Right cardiac atrium (tissue), 5 donors: ENCODE data around the gene AGBL1. TPM values are rescaled to one million over a fixed set of nuclear protein-coding genes. Genes with fewer than 3 reads are reported as not detected.

Source experiments
- ATAC-seq, 2 donors: fragments of 200-7000 bp; cut with Tn5 transposase; one replicate each; pipeline versions ENCODE4 v1.8.0 to v1.9.1; 2020; ENCODE audit warnings: moderate library complexity in 2 of 2, mild to moderate bottlenecking in 1 of 2
- DNase-seq, 3 donors: peaks; one replicate each; pipeline ENCODE4 v3.0.0-alpha.2; 2020
- H3K27ac ChIP-seq: one replicate; pipeline ENCODE4 v1.5.1; 2013; ENCODE audit warnings: mild to moderate bottlenecking, low read length, control low read depth, moderate library complexity
- H3K27me3 ChIP-seq: one replicate; pipeline ENCODE4 v1.6.1; 2013; ENCODE audit not compliant: control insufficient read depth, insufficient read depth
- H3K4me1 ChIP-seq: one replicate; pipeline ENCODE4 v1.6.1; 2013; ENCODE audit warnings: low read length; ENCODE audit not compliant: control insufficient read depth, insufficient read depth
- H3K4me3 ChIP-seq: one replicate; pipeline ENCODE4 v1.5.1; 2013; ENCODE audit warnings: low read length, control low read depth
- H3K9me3 ChIP-seq: one replicate; pipeline ENCODE4 v1.6.1; 2013; ENCODE audit warnings: low read length; ENCODE audit not compliant: control insufficient read depth
- whole genome bisulfite sequencing: extraction: QIAGEN DNeasy Blood & Tissue Kit; methylation state at CpG from one replicate; pipeline ENCODE4 v1.1.7; 2013; 5-methylcytosine and 5-hydroxymethylcytosine counted together
- intact Hi-C, 4 donors: fragments of 100-400 bp; cut with DNase I; formaldehyde crosslinking; loops; one replicate each; pipeline versions ENCODE4 v1.11.0 to v1.14.0; 2022 to 2023
- polyA plus RNA-seq: library from polyadenylated mRNA; stranded (reverse); fragments of 200-250 nt; gene quantifications from one replicate; pipeline ENCODE4 v1.2.3, GENCODE V29; 2013
- total RNA-seq, 4 donors: library from RNA; stranded (reverse); fragmentation: NEBNext Ultra II Directional; extraction: Animal tissue kit (Norgen Biotek cat#: 25700); gene quantifications; one replicate each; pipeline ENCODE4 v1.2.1, GENCODE V29; 2021
- donor health status: healthy with polysubstance abuse.
- donor health status: DM: no; HTN: yes; CAD: no.
- donor health status: DM: no; HTN: no; CAD: no.
- donor health status: DM: no; HTN: yes; CAD: no; lungs with severe emphysema.
- donor health status: DM: yes; HTN: yes; CAD: no.

Gene AGBL1
- total and polyA plus RNA-seq, 5 donors, result not detected

GRCh38 chr15:86329311-86330013, 249.8 kb downstream of the AGBL1 start:
- H3K9me3 ChIP-seq, result peaks cover 7% of the 10 kb centered on the region
- 92% methylated on average over 3 of the region's 3 CpGs for WGBS
- H3K4me1 ChIP-seq, result no peaks in the 10 kb centered on the region
- H3K27me3 ChIP-seq, result no peaks in the 10 kb centered on the region
- DNase-seq (no peak), ATAC-seq (no peak)
- no peak overlapping the region for H3K27ac ChIP-seq
- H3K4me3 ChIP-seq, result no peak overlapping the region
- intact Hi-C loops, result no loop called here

DNA sequence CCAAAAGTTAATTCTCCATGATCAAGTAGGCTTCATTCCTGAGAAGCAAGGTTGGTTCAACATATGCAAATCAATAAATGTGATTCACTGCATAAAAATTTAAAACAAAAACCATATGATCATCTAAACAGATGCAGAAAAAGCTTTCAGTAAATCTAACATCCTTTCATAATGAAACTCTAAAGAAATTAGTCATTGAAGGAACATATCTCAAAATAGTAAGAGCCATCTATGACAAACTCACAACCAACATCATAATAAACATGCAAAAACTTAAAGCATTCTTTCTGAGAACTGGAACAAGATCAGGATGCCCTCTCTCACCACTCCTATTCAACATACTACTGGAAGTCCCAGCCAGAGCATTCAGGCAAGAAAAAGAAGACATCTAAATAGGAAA, 254.1 kb downstream of the AGBL1 start:
- intact Hi-C loops, result no loop called here
- Histone ChIP-seq H3K9me3 (peaks cover 7% of the 10 kb centered on the region), H3K4me1 (no peaks in the 10 kb centered on the region), H3K27me3 (no peaks in the 10 kb centered on the region), H3K4me3 (no peak overlapping the region), H3K27ac (no peak overlapping the region)
- DNase-seq (no peak), ATAC-seq (no peak)

DNA sequence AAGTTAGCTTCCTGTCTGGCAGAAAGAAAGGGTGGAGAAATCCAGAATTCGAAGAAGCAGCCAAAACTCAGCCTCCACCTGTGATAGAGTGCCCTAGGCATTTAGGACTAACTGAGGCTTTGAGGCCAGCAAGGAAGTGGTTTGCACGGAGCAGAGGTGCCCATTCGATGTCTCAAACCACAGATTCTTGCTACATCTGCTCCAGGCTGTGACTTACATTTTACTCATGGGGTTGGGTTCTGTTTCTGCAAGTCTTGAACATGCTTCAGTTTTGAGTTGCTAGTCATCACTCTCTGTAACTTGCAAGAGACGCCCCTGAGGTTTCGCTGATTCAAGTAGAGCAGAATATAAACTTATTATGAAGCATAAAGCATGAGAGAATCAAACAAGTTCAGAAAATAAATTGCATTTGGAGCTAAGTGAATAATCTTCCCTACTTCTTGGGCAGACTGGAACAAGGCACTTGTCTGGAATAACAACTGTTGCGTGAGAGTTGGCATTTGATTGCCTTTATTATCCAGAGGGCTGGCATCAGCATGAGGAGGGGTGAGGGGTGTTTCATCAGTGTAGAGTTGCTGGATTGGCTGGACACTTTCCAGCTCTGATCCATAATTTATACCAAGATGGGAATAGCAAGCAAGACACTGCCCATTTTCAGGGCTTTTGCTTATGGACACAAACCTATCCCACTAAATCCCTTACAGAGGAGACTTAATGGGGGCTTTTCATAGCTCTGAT, 256.5 kb downstream of the AGBL1 start:
- DNase-seq (no peak), ATAC-seq (no peak)
- Histone ChIP-seq H3K9me3 (no peaks in the 10 kb centered on the region), H3K4me1 (no peaks in the 10 kb centered on the region), H3K4me3 (no peak overlapping the region), H3K27me3 (no peaks in the 10 kb centered on the region), H3K27ac (no peak overlapping the region)
- intact Hi-C loops, result no loop called here
- 70% methylated on average over 6 of the region's 6 CpGs for WGBS

GRCh38 chr15:86337071-86337470, 257.4 kb downstream of the AGBL1 start:
- DNase-seq (no peak), ATAC-seq (no peak)
- Histone ChIP-seq H3K4me1 (no peaks in the 10 kb centered on the region), H3K27me3 (no peaks in the 10 kb centered on the region), H3K27ac (no peak overlapping the region), H3K9me3 (no peaks in the 10 kb centered on the region), H3K4me3 (no peak overlapping the region)
- WGBS, result 94% methylated on average over 2 of the region's 2 CpGs
- intact Hi-C loops, result no loop called here

GRCh38 chr15:86347245-86347644, 267.6 kb downstream of the AGBL1 start:
- Histone ChIP-seq H3K27ac (no peak overlapping the region), H3K9me3 (peaks cover 2% of the 10 kb centered on the region), H3K4me3 (no peak overlapping the region), H3K27me3 (no peaks in the 10 kb centered on the region), H3K4me1 (no peaks in the 10 kb centered on the region)
- no peak for ATAC-seq
- DNase-seq, result no peak
- intact Hi-C loops, result no loop called here
- 76% methylated on average over 2 of the region's 2 CpGs for WGBS

DNA sequence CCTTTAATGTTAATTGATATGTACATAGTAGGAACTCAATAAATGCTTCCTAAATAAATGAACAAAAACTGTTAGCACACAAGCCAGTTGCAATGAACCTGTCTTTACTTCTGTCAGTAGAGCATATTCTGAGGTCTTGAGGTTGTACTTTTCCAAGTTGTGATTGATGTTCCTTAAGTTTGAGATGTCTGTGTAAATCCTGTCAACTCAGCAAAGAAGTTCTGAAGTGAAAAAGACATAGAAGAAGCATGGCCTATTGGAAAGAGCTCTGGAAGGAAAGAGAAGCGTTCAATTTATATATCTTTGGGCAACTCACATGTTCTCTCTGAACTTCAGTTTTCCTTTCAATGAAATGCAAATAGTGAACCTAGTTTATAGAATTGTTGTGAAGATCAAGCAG, 269.9 kb downstream of the AGBL1 start:
- Histone ChIP-seq H3K27me3 (no peaks in the 10 kb centered on the region), H3K9me3 (no peaks in the 10 kb centered on the region), H3K4me1 (no peaks in the 10 kb centered on the region), H3K4me3 (no peak overlapping the region), H3K27ac (no peak overlapping the region)
- 91% methylated on average over 1 of the region's 1 CpG for WGBS
- DNase-seq (no peak), ATAC-seq (no peak)
- intact Hi-C loops, result no loop called here

- WGBS, result 51% methylated on average over 1 of the region's 1 CpG
- no peak for ATAC-seq
- Histone ChIP-seq H3K27me3 (no peaks in the 10 kb centered on the region), H3K27ac (no peak overlapping the region), H3K4me1 (no peaks in the 10 kb centered on the region), H3K4me3 (no peak overlapping the region), H3K9me3 (no peaks in the 10 kb centered on the region)
- no peak for DNase-seq
- intact Hi-C loops, result no loop called here
These were observed 273.5 kb downstream of the AGBL1 start for GRCh38 chr15:86353213-86353612.

GRCh38 chr15:86355361-86355760, 275.7 kb downstream of the AGBL1 start:
- no peak for ATAC-seq
- H3K4me3 ChIP-seq, result no peak overlapping the region
- H3K27me3 ChIP-seq, result no peaks in the 10 kb centered on the region
- DNase-seq, result no peak
- intact Hi-C loops, result no loop called here
- no peak overlapping the region for H3K27ac ChIP-seq
- no peaks in the 10 kb centered on the region for H3K4me1 ChIP-seq
- no peaks in the 10 kb centered on the region for H3K9me3 ChIP-seq

DNA sequence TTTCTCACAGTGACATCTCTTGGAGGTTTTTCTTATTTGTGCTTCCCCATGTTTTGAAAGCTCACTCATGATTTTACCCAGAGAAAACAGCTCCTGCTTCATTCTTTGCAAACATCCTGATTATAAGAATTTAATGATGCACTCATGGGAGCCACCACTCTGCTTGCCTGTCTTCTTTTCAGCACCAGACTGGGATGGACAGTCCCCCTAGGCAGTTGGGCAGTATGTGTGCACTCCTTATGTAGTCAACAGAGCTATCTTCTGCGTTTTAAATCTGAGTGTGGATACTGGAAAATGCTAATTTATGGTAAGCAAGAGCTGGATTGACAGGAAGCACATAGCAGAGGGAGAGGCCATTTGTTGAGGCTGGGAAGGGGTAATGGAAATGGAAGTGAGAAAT, 276.1 kb downstream of the AGBL1 start:
- Histone ChIP-seq H3K4me1 (no peaks in the 10 kb centered on the region), H3K4me3 (no peak overlapping the region), H3K27ac (no peak overlapping the region), H3K9me3 (no peaks in the 10 kb centered on the region), H3K27me3 (no peaks in the 10 kb centered on the region)
- no peak for DNase-seq
- intact Hi-C loops, result no loop called here
- WGBS, result 26% methylated on average over 1 of the region's 1 CpG
- ATAC-seq, result no peak

DNA sequence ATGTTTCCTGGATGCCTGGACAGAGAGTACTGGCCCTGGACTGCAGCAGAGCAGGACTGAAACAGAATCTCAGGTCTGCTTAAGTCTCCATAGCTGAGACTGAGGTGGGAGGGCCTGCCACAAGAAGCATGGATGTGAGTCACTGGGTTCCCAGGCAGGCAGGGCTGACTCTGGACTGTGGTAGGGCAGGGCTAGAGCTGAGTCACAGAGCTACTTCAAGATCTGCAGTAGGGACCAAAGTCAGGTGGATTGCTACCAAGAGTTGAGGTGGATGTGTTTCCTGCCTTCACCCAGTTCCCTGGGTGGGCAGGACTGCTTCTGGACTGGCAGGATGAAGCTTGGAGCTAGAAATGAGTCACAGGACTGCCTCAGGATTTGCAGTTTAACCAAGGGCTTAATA, 282.9 kb downstream of the AGBL1 start:
- no peak for DNase-seq
- H3K9me3 ChIP-seq, result no peaks in the 10 kb centered on the region
- H3K27ac ChIP-seq, result no peak overlapping the region
- no peak overlapping the region for H3K4me3 ChIP-seq
- no peaks in the 10 kb centered on the region for H3K4me1 ChIP-seq
- no peak for ATAC-seq
- intact Hi-C loops, result no loop called here
- no peaks in the 10 kb centered on the region for H3K27me3 ChIP-seq

- intact Hi-C loops, result no loop called here
- H3K4me3 ChIP-seq, result no peak overlapping the region
- no peaks in the 10 kb centered on the region for H3K4me1 ChIP-seq
- H3K27ac ChIP-seq, result no peak overlapping the region
- DNase-seq, result no peak
- 50% methylated on average over 1 of the region's 1 CpG for WGBS
- ATAC-seq, result no peak
- no peaks in the 10 kb centered on the region for H3K27me3 ChIP-seq
- H3K9me3 ChIP-seq, result no peaks in the 10 kb centered on the region
These were observed 293.5 kb downstream of the AGBL1 start for GRCh38 chr15:86373147-86373546.
